GM12878 (cell line): ENCODE data around the gene ZNF506. TPM values are rescaled to one million over a fixed set of nuclear protein-coding genes. Genes with fewer than 3 reads are reported as not detected.

Experiments used
- ATAC-seq: fragments of 200-7000 bp; cut with Tn5 transposase; 3 replicates; pipeline ENCODE4 v1.9.1; 2020; ENCODE audit warnings: mild to moderate bottlenecking, moderate library complexity
- BruUV-seq: library from RNA; stranded (reverse); fragments of 400-500 nt; replicated peaks from 2 replicates; lab custom pipeline; 2021; lab: Mats Ljungman, UMichigan
- CTCF ChIA-PET: fragments of 300-600 bp; sonication (Branson Sonifier 250); formaldehyde crosslinking; extraction: SDS; loops from one replicate; lab custom pipeline; 2021; ENCODE audit warnings: inconsistent platforms; lab: Yijun Ruan, JAX
- POLR2A ChIA-PET: fragments of 350-600 bp; formaldehyde crosslinking; extraction: SDS; loops from one replicate; lab custom pipeline; 2021; ENCODE audit warnings: inconsistent platforms; lab: Charles Lee
- RAD21 ChIA-PET: fragments of 300-600 bp; sonication (Branson Sonifier 250); formaldehyde crosslinking; loops from one replicate; lab custom pipeline; 2023; ENCODE audit warnings: antibody characterized with exemption; ENCODE audit not compliant: unreplicated experiment; lab: Charles Lee
- SMC1A ChIA-PET: fragments of 300-600 bp; sonication (Branson Sonifier 250); formaldehyde crosslinking; loops from one replicate; lab custom pipeline; 2023; ENCODE audit not compliant: unreplicated experiment, uncharacterized antibody; lab: Charles Lee
- DNase-seq: peaks from one replicate; pipeline ENCODE4 v3.0.0-alpha.2; 2011; ENCODE audit warnings: low read depth, low spot score
- FAIRE-seq: peaks from 3 replicates; lab custom pipeline; 2011; peaks lifted over from hg19 to GRCh38; lab: Jason Lieb, UNC
- H2AFZ ChIP-seq: 2 replicates; pipeline ENCODE4 v1.6.0; 2011; ENCODE audit warnings: low read depth, low read length, control low read depth; ENCODE audit not compliant: control insufficient read depth
- H3K27ac ChIP-seq: 2 replicates; pipeline ENCODE4 v1.5.1; 2011; ENCODE audit warnings: control low read depth; ENCODE audit not compliant: control insufficient read depth, insufficient read depth
- H3K27me3 ChIP-seq, 2 experiments: replicated peaks in 1 of 2; 2 replicates each; pipeline versions ENCODE4 v1.6.0 to v1.6.1; 2011; ENCODE audit warnings: low read length in 1 of 2; ENCODE audit not compliant: control insufficient read depth in 2 of 2, insufficient read depth in 2 of 2
- H3K36me3 ChIP-seq, 2 experiments: 2 replicates each; pipeline ENCODE4 v1.5.1; 2011; ENCODE audit warnings: low read length in 1 of 2; ENCODE audit not compliant: control insufficient read depth in 2 of 2, insufficient read depth in 2 of 2
- H3K4me1 ChIP-seq: 2 replicates; pipeline ENCODE4 v1.6.1; 2011; ENCODE audit warnings: mild to moderate bottlenecking, low read length, moderate library complexity, mixed read lengths; ENCODE audit not compliant: control insufficient read depth, insufficient read depth
- H3K4me2 ChIP-seq: 2 replicates; pipeline ENCODE4 v1.6.0; 2011; ENCODE audit warnings: control low read depth; ENCODE audit not compliant: control insufficient read depth, insufficient read depth
- H3K4me3 ChIP-seq: fragments of 200-600 bp; sonication (generic); 2 replicates; pipeline ENCODE4 v1.5.1; 2016
- H3K79me2 ChIP-seq: 2 replicates; pipeline ENCODE4 v1.6.0; 2011; ENCODE audit warnings: low read length; ENCODE audit not compliant: control insufficient read depth, insufficient read depth
- H3K9ac ChIP-seq: 2 replicates; pipeline ENCODE4 v1.8.0; 2011; ENCODE audit warnings: low read length, control low read depth, mixed read lengths; ENCODE audit not compliant: control insufficient read depth, insufficient read depth
- H3K9me3 ChIP-seq: replicated peaks from 3 replicates; pipeline ENCODE4 v1.5.1; 2011; ENCODE audit warnings: mild to moderate bottlenecking, low read length; ENCODE audit not compliant: control insufficient read depth, insufficient read depth
- H4K20me1 ChIP-seq: 2 replicates; pipeline ENCODE4 v1.6.0; 2011; ENCODE audit not compliant: control insufficient read depth, insufficient read depth
- CBX5 ChIP-seq: sonication (generic); IDR thresholded peaks from 2 replicates; pipeline ENCODE4 v1.6.1; 2016; ENCODE audit warnings: low read depth, moderate library complexity, mild to moderate bottlenecking, inconsistent platforms
- IKZF2 ChIP-seq, 2 experiments: fragments of 450-650 bp; IDR thresholded peaks; 2 replicates each; pipeline ENCODE4 v1.6.1; 2017; ENCODE audit warnings: mild to moderate bottlenecking in 2 of 2, moderate library complexity in 2 of 2
- NFYB ChIP-seq: IDR thresholded peaks from 2 replicates; pipeline ENCODE4 v1.6.1; 2011; ENCODE audit warnings: low read depth, mild to moderate bottlenecking, low read length, improper control_type of control experiment, moderate library complexity; ENCODE audit not compliant: insufficient read depth
- NRF1 ChIP-seq: conservative IDR thresholded peaks from 2 replicates; pipeline ENCODE4 v1.6.1; 2011; ENCODE audit warnings: mild to moderate bottlenecking, low read depth, low read length, improper control_type of control experiment
- RUNX3 ChIP-seq: IDR thresholded peaks from 2 replicates; pipeline ENCODE4 v1.6.1; 2012; ENCODE audit warnings: low read length, inconsistent platforms
- TCF12 ChIP-seq: IDR thresholded peaks from 2 replicates; pipeline ENCODE4 v1.6.1; 2011; ENCODE audit warnings: low read depth, mild to moderate bottlenecking, low read length
- ZNF622 ChIP-seq: fragments of 450-650 bp; IDR thresholded peaks from 2 replicates; pipeline ENCODE4 v1.6.1; 2017; ENCODE audit warnings: mild to moderate bottlenecking, inconsistent platforms
- WGBS: methylation state at CpG from one replicate; pipeline ENCODE4 v1.1.6; 2016; ENCODE audit warnings: low lambda C conversion rate; ENCODE audit not compliant: insufficient replicate concordance, insufficient coverage; ENCODE audit errors: missing lambda C conversion rate; 5-methylcytosine and 5-hydroxymethylcytosine counted together
- in situ Hi-C: fragments of 300-500 bp; cut with MboI; formaldehyde crosslinking; loops from 9 replicates; pipeline ENCODE4 v1.14.3; 2018; ENCODE audit warnings: mixed read lengths
- intact Hi-C: fragments of 100-400 bp; cut with micrococcal nuclease; formaldehyde crosslinking; loops from one replicate; pipeline ENCODE4 v1.14.2; 2022; ENCODE audit not compliant: unreplicated experiment
- polyA plus RNA-seq, 11 experiments: library from polyadenylated mRNA; depleted of rRNA in 4 of 11; unstranded in 6 of 11; stranded (reverse) in 5 of 11; fragments of >200 nt; fragmentation: Nextera tagmentation in 4 of 11; fragmentation: Illumina TruSeq in 1 of 11; extraction: Ambion mirVana in 4 of 11; extraction: Trizol in 1 of 11; gene quantifications; 1 replicate in 1 of 11; 2 replicates in 10 of 11; pipeline versions ENCODE4 v1.2.1 to v1.2.3, GENCODE V29; 2011 to 2016; ENCODE audit warnings: inconsistent platforms in 2 of 11, missing spikeins in 2 of 11, low read depth in 1 of 11
- total RNA-seq, 4 experiments: library from RNA; depleted of rRNA in 3 of 4; stranded (reverse); fragments of >200 nt in 3 of 4; fragmentation: Illumina TruSeq in 1 of 4; extraction: Trizol in 1 of 4; gene quantifications; 2 replicates each; pipeline versions ENCODE4 v1.2.1 to v1.2.3, GENCODE V29; 2013 to 2021

ZNF506 gene
- total and polyA plus RNA-seq, 10 of the 15 experiments (the other 5 are each of a cell fraction or from before 2014, with no cell fraction given) = 3.5 to 12.0 (median 7.9) TPM

- Histone ChIP-seq H3K79me2 (peaks cover 14% of the 10 kb centered on the region), H2AFZ (peak overlapping the region; percentile 94; the same call in 1 of the 2 replicates), H3K4me3 (peak overlapping the region; percentile 90), H3K27me3 (no peaks in the 10 kb centered on the region), H3K27ac (peak overlapping the region; percentile 96), H4K20me1 (no peaks in the 10 kb centered on the region), H3K36me3 (no peaks in the 10 kb centered on the region), H3K9ac (peak overlapping the region; percentile 82), H3K4me2 (peak overlapping the region; percentile 64), H3K4me1 (peaks cover 2% of the 10 kb centered on the region; the same call in 1 of the 2 replicates), H3K9me3 (peaks cover 35% of the 10 kb centered on the region)
- intact Hi-C loops (loop anchor here (5.0 kb wide), 3 partner anchors 46 to 159 kb away; partner anchors contain the start of genes ATP13A1, ZNF253 and ZNF93), in situ Hi-C loops (no loop called here)
- POLR2A ChIA-PET = interaction anchor here (0.5 to 2.2 kb wide), 5 partner anchors 22 to 80 kb away, joined by 3 to 10 read pairs (median 4); partner anchors contain the start of gene ZNF93
- CTCF ChIA-PET = interaction anchor here (1.0 to 1.7 kb wide), 6 partner anchors 15 to 157 kb away, joined by 3 to 6 read pairs (median 3); partner anchors contain the start of gene ZNF253
- DNase-seq (no peak), FAIRE-seq (no peak), ATAC-seq (peak; percentile 11; the same call in 1 of the 3 replicates)
- BruUV-seq = no TSS peak
- under 1% methylated on average over 17 of the region's 17 CpGs for WGBS
- SMC1A ChIA-PET = interaction anchor here (1.0 to 2.8 kb wide), 10 partner anchors 14 to 159 kb away, joined by 3 to 13 read pairs (median 4); partner anchors contain the start of genes ZNF253 and ZNF93
- RAD21 ChIA-PET = interaction anchor here (0.8 to 2.1 kb wide), 7 partner anchors 9 to 159 kb away, joined by 3 to 14 read pairs (median 5); partner anchors contain the start of genes ZNF101 and ZNF253
- no peak for TF ChIP-seq TCF12
- 0 out of 2 replicates have a peak, but pooled peaks have one; percentile 29 for TF ChIP-seq CBX5
These were observed 703 bp downstream of the ZNF506 start for GRCh38 chr19:19820774-19821320.

DNA sequence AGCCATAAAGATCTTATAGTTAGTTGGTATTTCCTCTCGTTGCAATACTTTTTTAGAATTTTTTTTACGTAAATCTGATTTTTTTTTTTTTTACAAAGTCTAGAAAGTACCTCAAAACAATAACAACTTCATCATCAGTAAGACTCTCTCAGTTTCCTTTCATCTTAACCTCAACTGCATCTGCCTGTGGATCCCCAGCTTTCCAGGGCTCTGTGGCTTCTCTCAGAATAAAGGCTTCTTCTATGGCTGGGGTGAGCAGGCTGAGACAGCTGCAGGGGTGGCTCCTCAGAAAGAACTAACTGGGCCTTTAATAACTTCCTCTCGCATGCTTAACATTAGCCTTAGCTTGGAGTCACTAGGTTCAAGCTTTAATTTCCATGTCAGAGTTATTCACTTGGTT, 4.2 kb downstream of the ZNF506 start:
- Histone ChIP-seq H3K36me3 (0 out of 4 replicates have a peak, but pooled peaks cover 0 to 2% of the 10 kb centered on the region in 2 experiments), H3K4me3 (no peak overlapping the region), H3K9ac (no peak overlapping the region), H3K79me2 (peaks cover 14% of the 10 kb centered on the region), H2AFZ (no peak overlapping the region), H3K4me1 (no peaks in the 10 kb centered on the region), H3K27ac (no peak overlapping the region), H3K9me3 (peaks cover 24% of the 10 kb centered on the region; the same call in 2 of the 3 replicates), H3K27me3 (no peaks in the 10 kb centered on the region), H3K4me2 (no peak overlapping the region), H4K20me1 (no peaks in the 10 kb centered on the region)
- 38% methylated on average over 3 of the region's 3 CpGs for WGBS
- FAIRE-seq (no peak), ATAC-seq (no peak), DNase-seq (no peak)
- intact Hi-C loops (no loop called here), in situ Hi-C loops (no loop called here)
- no TSS peak for BruUV-seq
- ChIA-PET SMC1A (no interaction called here), RAD21 (no interaction called here), CTCF (no interaction called here), POLR2A (no interaction called here)
- TF ChIP-seq NRF1 (no peak), RUNX3 (peak; percentile 67; the same call in 1 of the 2 replicates), NFYB (no peak), ZNF622 (no peak), IKZF2 (IDR thresholded peaks at IDR 0.05) (0 out of 4 replicates have a peak, but pooled peaks of 1 of the 2 experiments have one; percentile 10)
